Measurements from ENCODE around the gene HPCA. TPM values are rescaled to one million over a fixed set of nuclear protein-coding genes. Genes with fewer than 3 reads are reported as not detected.

The HPCA gene
- total and polyA plus RNA-seq, 2 of the 4 experiments (the other 2 are of a cell fraction): 0.22 TPM; not detected in 1

- Histone ChIP-seq H3K14ac (replicated peaks; ENCODE audit: low read depth, low read length) (no peak overlapping the region; the same call in 1 of the 2 replicates), H3K9me3 (ENCODE audit: control insufficient read depth, insufficient read depth, low read length) (no peaks in the 10 kb centered on the region), H4K91ac (ENCODE audit: insufficient read depth, low read depth, low read length) (no peak overlapping the region), H3K9ac (ENCODE audit: low read depth, low read length) (no peak overlapping the region), H3K23ac (ENCODE audit: low read depth, low read length) (no peak overlapping the region), H2AK9ac (replicated peaks; ENCODE audit: low read depth, low read length, poor library complexity) (no peak overlapping the region), H3K36me3 (ENCODE audit: control insufficient read depth, insufficient read depth, low read length) (no peaks in the 10 kb centered on the region), H3K4me2 (ENCODE audit: low read depth, low read length) (0 out of 2 replicates have a peak overlapping the region, but pooled peaks have one; percentile 17), H3K4me3 (ENCODE audit: insufficient read depth, low read depth, low read length) (no peak overlapping the region), H4K20me1 (ENCODE audit: insufficient read depth, low read length) (no peaks in the 10 kb centered on the region), H3K79me1 (ENCODE audit: low read depth in 1 of 2, low read length in 2 of 2) (no peaks in the 10 kb centered on the region), H3K56ac (ENCODE audit: extremely low read depth, insufficient read depth, low read length) (no peak overlapping the region), H4K5ac (ENCODE audit: low read depth, low read length) (no peak overlapping the region), H3K27ac (ENCODE audit: insufficient read depth, low read length) (no peak overlapping the region), H3K4ac (ENCODE audit: low read depth, low read length) (no peak overlapping the region), H2BK5ac (ENCODE audit: low read depth, low read length, poor library complexity, severe bottlenecking) (no peak overlapping the region), H2AK5ac (ENCODE audit: low read depth, low read length) (no peak overlapping the region), H2AFZ (replicated peaks; ENCODE audit: low read length, poor library complexity) (peak overlapping the region; percentile 11), H4K8ac (ENCODE audit: low read depth in 2 of 2, low read length in 2 of 2) (no peak overlapping the region), H2BK20ac (ENCODE audit: low read depth, low read length) (no peak overlapping the region), H3K27me3 (ENCODE audit: control insufficient read depth, insufficient read depth, low read length) (peaks cover 2% of the 10 kb centered on the region; the same call in 1 of the 2 replicates), H2BK15ac (ENCODE audit: low read depth, low read length) (no peak overlapping the region), H2BK120ac (ENCODE audit: low read depth, low read length) (no peak overlapping the region), H3K9me1 (ENCODE audit: insufficient read depth, low read length) (no peaks in the 10 kb centered on the region), H3K4me1 (ENCODE audit: control insufficient read depth, insufficient read depth, low read length) (no peaks in the 10 kb centered on the region), H3K18ac (ENCODE audit: low read depth, low read length) (no peak overlapping the region)
- in situ Hi-C loops (cut with MboI; ENCODE audit: low sequenced_read_pairs) (no loop called here), dilution Hi-C loops (cut with HindIII; ENCODE audit: low sequenced_read_pairs, unreplicated experiment) (no loop called here), intact Hi-C loops (cut with micrococcal nuclease) (no loop called here)
- DNase-seq (peak; percentile 48), ATAC-seq (ENCODE audit: low read depth) (peak; percentile 63)
- TF ChIP-seq CTCF (conservative IDR thresholded peaks at IDR 0.05; ENCODE audit: low read depth, low read length): no peak
- POLR2A ChIA-PET (ENCODE audit: unreplicated experiment): no interaction called here
- 83% methylated on average over 1 of the region's 4 CpGs; no CpG with 5 or more reads in 1 of the 2 experiments for WGBS, 2 experiments (ENCODE audit: extremely low coverage in 2 of 2, insufficient read length in 1 of 2)
- BruUV-seq (replicated peaks): no TSS peak
- CTCF ChIA-PET: no interaction called here
Observed at GRCh38 chr1:32907435-32907834, 21.1 kb downstream of the HPCA start.

All from IMR-90 (cell line).